ENCODE measurements around the gene ZNF76.

DNA sequence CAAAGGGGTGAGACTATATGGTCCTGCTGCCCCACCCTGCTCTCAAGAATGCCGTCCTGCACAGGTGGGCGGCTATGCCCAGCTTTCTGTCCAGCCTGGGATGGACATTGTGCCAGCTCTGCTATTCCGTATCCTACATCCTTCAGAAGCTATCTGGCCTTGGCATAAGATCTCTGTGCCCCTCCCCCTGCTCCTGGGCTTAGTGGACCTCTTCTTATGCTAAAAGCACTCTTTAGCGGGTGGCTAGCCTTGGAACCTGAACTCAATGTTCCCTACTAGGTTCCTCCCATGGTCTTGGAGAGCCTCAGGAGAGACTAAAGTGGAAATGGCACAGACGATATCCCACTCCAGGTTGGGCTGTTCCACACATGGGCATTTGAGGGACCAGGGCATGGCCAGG lies 23.3 kb upstream of the ZNF76 start:
- TF ChIP-seq, protein P1, sequence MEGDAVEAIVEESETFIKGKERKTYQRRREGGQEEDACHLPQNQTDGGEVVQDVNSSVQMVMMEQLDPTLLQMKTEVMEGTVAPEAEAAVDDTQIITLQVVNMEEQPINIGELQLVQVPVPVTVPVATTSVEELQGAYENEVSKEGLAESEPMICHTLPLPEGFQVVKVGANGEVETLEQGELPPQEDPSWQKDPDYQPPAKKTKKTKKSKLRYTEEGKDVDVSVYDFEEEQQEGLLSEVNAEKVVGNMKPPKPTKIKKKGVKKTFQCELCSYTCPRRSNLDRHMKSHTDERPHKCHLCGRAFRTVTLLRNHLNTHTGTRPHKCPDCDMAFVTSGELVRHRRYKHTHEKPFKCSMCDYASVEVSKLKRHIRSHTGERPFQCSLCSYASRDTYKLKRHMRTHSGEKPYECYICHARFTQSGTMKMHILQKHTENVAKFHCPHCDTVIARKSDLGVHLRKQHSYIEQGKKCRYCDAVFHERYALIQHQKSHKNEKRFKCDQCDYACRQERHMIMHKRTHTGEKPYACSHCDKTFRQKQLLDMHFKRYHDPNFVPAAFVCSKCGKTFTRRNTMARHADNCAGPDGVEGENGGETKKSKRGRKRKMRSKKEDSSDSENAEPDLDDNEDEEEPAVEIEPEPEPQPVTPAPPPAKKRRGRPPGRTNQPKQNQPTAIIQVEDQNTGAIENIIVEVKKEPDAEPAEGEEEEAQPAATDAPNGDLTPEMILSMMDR (IDR thresholded peaks at IDR 0.05; ENCODE audit: poor library complexity, severe bottlenecking): no peak
- TF ChIP-seq EP300 (conservative IDR thresholded peaks at IDR 0.05; ENCODE audit: poor library complexity, severe bottlenecking) (no peak), POLR2AphosphoS5 (IDR thresholded peaks at IDR 0.05) (no peak), TAF1 (IDR thresholded peaks at IDR 0.05; ENCODE audit: low read depth) (no peak)
